T1000 (cell line): Measurements from ENCODE around the gene EEFSEC.
A peak's percentile ranks its signal among the peaks of the same experiment; 100 is the strongest.

ENCODE experiments used
- DNase-seq: peaks from one replicate; lab custom pipeline; 2025; ENCODE audit warnings: mixed read lengths; lab: John Stamatoyannopoulos, UW

Gene EEFSEC, protein sequence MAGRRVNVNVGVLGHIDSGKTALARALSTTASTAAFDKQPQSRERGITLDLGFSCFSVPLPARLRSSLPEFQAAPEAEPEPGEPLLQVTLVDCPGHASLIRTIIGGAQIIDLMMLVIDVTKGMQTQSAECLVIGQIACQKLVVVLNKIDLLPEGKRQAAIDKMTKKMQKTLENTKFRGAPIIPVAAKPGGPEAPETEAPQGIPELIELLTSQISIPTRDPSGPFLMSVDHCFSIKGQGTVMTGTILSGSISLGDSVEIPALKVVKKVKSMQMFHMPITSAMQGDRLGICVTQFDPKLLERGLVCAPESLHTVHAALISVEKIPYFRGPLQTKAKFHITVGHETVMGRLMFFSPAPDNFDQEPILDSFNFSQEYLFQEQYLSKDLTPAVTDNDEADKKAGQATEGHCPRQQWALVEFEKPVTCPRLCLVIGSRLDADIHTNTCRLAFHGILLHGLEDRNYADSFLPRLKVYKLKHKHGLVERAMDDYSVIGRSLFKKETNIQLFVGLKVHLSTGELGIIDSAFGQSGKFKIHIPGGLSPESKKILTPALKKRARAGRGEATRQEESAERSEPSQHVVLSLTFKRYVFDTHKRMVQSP

DNA sequence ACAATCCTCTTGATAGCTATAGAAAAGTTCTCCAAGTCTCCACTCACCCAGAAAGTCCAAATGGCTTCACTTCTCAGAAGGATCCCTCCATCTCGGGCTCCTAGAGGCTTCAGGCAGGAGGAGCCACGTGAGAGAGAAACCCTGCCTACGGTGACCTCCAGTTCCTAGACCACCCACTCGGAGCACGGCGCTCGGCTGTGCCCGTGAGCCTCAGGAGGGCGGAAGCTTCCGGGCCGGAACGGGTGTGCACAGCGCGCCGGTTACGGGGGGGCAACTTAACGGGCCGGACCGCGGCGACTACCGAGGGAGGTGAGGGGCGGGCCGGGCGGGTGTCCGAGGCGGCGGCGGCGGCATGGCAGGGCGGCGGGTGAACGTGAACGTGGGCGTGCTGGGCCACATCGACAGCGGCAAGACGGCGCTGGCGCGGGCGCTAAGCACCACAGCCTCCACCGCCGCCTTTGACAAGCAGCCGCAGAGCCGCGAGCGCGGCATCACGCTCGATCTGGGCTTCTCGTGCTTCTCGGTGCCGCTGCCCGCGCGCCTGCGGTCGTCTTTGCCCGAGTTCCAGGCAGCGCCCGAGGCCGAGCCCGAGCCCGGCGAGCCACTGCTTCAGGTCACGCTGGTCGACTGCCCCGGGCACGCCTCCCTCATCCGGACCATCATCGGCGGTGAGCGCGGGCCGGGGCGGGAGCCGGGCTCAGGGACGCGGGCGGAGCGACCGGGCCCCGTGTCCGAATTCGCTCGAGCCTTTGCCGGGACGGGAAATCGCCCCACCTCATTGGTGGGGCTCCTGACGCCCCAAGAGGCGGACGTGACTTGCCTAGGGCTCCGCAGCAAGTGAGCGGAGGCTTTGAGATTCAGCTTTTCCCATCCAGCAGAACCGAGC is at the start of gene EEFSEC:
EEFSEC (plus strand) TSS at position 326 of the 886 bp plus-strand sequence; CDS start at position 353, 27 bp downstream.
- DNase-seq = peak; percentile 85

DNA sequence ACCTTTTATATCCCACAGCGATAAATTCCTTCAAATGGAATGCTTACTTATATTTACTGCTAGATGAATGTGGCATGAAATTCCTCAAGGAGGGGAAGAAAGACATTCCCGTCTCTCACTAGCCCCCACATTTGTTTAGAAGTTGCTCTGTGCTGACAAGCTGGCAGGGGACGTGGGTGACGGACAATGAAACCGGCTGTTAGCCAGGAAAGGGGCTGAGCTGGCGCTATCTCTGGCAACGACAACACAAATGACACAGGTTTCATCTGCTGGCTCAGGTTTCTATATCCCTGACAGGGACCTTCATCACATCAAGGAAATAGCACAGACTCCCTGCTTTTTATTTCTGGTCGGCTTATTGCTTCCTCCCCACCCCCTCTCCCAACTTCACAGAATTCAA is 45.4 kb upstream of the EEFSEC start:
- DNase-seq = no peak

DNA sequence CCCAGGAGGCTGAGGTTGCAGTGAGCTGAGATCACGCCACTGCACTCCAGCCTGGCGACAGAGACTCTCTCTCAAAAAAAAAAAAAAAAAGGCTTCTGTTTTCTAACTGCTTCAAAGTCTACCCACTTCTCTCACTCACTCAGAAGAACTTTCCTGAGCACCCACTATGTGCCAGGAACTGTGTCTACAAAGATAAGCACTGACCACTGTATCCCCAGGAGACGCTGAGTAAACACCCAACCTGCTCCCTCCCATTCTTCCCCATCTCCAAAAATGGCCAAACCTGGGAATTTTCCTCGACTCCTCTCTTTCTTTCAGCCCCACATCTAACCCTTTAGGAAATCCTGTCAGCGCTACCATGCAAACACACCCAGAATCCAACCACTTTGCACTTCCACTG is 42.1 kb upstream of the EEFSEC start:
- DNase-seq = no peak

DNA sequence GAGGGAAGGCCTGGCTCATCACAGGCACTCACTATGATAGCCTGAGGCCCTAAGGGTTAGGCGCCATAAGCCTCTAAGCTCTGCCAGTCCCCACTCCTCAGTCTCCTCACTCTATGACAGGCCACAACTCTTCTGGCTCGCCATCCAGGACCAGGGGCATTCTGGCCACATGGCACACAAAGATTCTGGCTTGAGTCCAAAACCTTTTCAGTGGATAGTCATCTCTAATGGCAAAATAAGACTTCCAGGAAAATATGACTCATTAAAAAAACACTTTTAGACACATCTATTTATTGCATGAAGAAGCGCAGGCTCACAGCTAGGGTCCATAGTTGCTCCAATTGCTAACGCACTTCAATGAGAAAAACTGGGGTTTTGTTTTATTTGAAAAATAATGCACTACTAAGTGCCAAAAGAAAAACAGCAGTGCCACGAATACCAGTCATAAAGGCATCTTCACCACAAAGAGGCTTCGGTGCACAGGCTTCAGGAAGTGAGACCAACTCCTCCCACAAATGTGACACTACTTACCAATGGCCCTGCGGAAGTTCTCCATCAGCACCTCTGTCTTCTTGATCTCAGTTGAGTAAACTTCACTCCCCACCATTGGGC is 40.8 kb upstream of the EEFSEC start:
- DNase-seq = peak; percentile 54

DNA sequence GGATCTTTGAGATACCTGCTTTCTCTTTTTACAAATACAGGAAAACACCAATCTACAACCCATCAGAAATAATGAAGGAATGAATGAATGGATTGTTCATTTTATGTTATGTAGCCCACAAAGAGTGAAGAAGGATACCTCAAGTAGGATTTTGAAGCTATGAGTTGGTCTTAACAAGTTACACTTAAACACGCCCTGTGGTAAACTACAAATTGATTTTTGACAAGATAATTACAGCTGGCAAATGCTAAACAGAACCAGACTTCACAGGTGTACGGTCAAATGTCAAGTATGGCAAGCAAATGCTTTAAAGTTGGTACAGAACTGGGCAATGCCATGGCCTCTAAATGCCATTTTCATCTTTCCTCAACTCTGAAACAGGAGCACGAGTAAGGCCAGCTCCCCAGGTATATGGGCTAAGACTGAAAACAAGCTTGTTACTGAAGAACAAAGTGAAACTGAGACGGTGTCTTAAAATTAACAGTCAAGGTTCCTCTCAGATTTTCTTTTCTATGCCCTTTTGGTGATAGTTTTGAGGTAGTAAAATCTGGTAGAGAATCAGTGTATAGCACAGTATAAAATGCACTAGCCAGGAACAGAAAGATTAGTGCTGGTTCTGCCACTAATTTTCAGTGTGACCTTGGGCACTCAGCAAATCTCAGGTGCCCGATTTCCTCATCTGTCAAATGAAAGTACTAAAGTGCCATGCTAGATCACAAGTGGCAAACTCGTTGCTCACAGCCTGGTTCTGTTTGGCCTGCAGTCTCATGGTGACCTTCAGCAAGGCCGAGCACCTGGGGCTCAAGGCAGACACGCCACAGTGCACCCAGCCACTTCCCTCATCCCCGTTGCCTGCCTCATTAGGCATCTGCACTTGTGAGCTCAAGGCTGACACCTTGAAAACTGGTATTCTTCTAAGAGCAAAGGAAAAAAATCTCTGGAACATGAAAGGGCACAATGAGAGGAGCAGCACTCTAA is 39.2 kb upstream of the EEFSEC start:
- no peak for DNase-seq

DNA sequence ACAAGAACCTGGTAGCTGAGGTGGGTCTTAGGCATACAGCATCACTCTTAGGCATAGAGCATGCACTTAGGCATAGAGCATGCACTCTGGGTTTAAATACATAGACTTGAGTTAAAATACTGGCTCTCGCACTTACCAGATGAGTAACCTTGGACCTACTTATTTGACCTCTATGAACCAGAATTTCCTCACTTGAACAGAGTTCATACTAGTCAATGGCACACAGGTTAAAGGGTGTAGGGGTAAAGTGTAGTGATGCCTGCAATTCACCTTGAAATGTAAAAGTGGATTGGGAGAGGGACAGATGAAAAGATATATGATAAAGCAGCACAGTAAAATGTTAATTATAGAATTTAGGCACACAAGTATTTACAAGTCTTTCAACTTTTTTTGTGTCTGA is 31.3 kb upstream of the EEFSEC start:
- DNase-seq = no peak

DNA sequence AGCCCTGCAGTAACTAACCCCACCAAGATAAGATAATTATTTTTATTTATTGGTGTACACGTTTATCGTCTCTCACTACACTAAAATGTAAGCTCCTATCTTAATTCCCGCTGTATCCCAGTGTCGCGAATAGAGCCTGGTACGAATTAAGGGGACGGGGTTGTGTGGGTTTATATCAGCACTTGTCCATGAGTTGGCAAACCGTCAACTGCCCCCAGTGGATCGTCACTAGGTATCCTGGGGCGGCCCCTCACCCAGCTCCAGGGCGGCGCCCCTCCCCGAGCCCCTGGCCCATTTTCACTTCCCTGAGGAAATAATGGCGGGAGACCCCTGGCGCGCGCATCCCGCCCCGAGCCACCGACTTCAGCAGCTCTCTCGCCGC is 30.1 kb upstream of the EEFSEC start:
- DNase-seq = no peak

DNA sequence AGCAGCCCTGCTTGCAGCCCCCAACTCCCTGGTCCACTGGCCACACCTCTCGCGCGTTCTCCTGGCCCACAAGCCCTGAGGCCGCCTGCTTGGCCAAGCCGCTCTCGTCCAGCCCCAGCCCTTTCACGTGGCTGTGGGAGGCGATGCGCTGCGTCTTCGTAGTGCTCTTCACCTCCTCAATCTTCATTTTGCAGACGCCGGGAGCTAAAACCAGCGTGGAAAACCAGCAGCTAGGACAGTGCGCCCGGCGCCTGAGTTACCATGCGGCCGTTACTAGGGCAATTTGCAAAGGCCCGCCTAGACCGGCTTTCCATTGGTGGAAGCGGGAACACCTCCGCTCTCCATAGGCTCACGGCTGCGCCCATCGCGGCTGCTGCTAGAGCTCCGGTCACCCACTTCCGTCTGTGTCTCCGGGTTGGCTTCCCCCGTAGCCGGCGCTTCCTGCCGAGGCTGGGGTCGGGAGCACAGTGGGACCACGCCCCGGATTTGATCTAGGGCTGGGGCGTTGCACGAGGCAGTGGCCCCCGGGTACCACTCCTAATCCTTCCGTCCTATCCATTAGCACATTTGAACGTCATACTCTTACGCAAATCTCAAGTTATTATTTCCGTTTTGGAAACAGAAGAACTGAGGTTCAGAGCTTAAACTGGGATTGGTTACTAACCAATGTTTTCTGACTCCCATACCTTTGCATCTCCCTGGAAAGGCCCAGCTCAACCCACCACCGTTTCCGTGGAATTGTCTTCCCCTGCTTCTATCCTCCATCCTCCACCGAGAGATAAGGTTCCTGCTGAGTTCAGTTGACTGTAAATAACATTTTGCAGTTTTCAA is 29.5 kb upstream of the EEFSEC start, which contains the start of gene RUVBL1:
RUVBL1 (minus strand) TSS at position 275 of the 831 bp plus-strand sequence; CDS start at position 187, 88 bp downstream.
- peak; percentile 95 for DNase-seq

DNA sequence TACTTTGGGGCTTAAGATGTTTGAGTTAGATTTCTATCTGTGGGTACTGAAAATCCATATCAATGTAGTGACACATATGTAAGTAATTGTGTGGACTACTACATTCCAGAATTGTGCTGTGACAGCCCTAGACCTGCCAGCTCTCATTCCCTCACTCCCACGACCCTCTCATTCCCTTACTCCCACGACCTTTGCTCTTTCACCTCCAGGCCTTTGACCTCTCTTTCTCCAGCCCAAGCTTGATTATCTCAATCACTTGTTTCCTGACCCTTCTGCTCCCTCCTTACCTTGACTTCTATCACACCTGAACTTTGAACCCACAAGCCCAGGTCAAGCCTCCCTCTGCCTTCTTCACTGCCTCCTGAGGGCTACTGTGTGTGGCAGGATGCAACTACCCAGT is 26.0 kb upstream of the EEFSEC start:
- no peak for DNase-seq

DNA sequence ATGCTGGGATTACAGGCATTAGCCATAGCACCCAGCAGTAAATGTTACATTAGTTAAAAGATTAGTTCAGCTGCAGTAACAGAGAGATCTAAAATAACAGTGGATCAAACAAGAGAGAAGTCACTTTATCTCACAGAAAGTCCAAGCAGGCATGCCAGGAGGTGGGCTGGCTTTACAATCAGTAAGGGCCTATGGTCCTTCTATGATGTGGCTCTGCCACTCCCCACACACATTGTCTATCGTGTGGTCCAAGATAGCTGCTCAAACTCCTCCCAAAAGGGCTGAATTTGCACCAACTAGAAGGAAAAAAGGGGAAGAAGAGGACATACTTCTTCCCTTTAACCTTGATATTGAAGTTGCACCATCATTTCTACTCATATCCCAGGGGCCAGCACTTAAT is 25.0 kb upstream of the EEFSEC start:
- no peak for DNase-seq

DNA sequence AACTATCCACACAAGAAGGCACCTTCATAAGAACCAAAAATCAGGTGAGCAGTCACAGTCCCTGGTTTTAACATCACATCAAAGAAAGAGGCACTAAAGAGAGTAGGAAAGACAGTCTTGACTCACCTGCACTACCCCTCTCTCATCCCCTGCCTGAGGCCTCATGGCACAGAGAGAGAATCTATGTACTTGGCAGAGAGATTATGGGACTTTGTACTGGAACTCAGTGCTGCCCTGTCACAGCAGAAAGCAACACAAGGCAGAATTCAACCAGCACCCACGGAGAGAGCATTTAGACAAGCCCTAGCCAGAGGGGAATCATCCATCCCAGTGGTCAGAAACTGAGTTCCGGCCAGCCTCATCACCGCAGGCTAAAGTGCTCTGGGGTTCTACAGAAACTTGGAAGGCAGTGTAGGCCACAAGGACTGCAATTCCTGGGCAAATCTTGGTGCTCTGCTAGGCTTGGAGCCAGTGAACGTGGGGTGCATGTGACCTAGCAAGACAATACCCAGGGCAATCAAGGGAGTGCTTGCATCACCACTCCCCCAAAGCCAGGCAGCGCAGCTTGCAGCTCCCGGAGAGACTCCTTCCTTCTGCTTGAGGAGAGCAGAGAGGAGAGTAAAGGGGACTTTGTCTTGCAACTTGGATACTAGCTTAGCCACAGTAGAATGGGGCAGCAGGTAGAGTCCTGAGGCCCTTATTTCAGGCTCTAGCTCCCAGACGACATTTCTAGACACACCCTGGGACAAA is 21.2 kb upstream of the EEFSEC start:
- DNase-seq = no peak

DNA sequence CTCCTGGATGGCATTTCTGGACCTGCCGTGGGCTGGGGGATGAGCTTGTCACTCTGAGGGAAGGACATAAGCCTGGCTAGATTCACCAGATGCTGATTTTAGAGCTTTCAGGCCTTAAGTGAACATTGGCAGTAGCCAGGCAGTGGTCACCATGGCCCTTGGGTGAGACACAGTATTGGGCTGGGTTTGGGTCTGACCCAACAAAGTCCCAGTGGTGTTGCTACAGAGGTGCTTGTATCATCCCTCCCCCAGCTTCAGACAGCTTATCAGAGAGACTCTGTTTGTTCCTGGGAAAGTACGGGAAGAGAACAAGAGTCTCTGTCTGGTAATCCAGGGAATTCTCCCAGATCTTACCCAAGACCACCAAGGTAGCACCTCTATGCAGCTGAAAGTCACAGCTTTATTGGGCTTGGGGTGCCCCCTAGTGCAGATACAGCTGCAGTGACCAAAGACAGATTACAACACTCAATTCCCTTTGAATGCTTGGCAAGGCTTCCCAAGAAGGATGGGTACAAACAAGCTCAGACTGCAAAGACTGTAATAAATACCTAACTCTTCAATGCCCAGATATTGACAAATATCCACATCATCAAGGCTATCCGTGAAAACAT is 19.9 kb upstream of the EEFSEC start:
- DNase-seq = peak; percentile 2

DNA sequence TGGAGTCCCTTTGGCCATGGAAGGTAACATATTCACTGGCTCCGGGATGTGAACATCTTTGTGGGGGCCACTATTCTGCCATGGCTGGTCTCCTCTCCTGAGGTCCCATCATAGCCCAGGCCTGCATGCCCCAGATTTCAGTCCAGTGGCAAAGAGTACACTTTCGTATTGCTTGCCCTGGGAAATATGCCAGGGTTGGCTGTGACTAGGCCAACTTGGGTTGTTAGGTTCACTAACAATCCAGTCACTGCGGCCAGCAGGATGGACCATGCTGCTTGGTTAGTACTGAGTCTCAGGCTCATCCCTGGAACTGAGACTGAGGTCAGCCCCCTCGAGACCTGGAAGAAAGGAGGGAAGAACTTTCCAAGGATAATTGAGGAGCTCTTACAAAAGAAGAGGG is 9.8 kb upstream of the EEFSEC start:
- DNase-seq = no peak

DNA sequence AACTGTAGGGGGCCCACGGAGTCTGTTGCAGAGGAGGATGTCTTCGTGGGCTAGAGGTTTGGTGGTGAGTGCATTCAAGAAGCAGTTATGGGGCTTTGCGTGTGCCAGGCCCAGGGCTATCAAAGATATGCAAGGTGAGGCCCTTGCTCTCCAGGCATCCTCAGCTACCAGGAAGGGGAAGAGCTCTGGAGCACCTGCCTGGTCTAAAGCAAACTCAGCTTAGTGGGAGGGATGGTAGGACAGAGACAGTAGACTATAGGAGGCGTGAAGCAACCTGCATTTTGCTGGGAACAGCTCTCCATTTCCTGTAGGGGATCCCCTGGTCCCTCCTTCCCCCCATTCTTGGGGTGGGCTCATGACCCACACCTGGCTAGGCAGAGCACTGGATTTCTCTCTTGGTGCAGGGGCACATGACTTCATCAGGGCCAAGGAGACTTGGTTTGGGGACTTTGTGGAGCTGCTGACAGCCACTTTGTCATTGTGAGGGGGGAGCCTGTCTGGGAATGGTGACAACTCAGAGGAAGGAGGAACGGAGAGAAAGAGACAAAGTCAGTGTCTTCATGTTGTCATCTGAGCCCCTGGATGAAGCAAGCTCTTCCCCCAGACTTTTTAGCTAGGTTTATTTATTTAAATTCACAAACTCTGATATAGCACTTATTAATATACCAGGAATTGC is 8.6 kb upstream of the EEFSEC start:
- no peak for DNase-seq

DNA sequence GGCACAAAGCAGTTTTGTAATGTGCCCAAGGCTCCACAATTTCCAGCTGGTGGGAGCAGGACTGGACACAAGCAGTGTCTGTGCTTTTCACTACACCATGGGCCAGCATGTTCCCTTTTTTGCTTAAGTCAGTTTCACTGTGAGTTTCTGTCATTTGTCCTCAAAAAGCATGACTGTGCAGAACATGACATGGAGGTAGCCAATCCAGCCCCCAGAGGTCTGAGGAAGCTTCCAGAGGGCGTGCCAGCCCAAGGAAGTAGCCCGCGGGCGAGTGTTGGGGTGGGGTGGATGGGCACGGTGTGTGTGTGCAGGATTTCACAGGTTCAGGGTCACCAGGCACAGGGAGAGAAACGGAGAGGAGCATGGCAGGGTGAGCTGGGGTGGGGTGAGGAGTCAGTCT is 8.0 kb upstream of the EEFSEC start:
- no peak for DNase-seq

DNA sequence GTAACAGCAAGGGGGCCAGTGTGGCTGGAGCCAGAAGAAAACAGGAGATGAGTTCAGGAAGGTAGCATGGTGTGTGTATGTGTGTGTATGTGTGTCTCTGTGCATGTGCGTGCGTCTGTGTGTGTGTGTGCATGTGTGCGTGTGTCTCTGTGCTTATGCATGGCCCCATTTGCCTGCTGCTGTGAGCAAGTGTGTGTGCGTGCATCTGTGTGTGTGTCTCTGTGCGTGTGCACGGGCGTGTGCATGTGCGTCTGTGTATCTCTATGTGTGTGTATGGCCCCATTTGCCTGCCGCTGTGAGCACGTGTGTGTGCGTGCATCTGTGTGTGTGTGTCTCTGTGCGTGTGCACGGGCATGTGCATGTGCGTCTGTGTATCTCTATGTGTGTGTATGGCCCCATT is 7.1 kb upstream of the EEFSEC start:
- no peak for DNase-seq

DNA sequence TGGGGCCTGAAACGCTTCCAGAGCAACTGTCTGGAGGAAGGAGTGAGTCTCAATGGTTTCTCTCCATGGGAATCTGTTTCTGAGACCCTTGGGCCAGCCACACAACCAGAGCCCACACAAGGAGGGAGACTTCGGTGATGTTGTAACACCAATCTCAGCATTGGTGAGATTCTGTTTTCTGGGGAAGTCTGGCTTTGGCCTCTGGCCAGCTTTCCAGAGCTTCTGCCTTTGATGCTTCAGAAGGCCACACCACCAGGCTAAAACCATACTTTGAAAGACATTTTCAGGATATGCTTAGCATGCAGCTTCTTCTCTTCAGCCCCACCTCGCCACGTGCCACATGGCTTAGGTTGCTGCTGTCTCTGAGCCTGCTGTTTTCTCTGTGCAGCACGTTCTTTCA is 3.6 kb upstream of the EEFSEC start:
- DNase-seq = no peak

DNA sequence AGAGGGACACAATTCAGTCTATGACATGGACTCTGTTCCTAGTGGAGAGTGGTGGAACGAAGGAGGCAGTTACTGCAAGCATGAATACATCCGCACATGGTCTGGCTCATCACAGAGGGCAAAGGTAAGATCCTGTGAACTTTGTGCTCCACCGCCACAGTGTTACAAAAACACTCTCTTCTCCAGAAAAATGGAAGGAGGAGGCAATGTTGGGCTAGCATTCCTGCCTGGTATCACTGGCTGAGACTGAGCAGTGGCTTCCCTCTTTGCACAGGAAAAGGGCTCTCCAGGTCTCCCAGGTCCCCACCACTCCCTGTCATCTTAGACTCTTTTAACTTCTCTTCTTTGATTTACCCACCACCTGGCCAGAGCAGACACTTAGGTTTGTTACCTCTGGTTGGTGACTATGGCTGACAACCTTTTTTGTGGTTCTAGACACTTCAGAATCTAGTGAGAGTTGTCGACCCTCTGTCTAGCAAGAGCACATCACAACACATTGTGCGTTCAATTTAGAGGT is 1.5 kb upstream of the EEFSEC start:
- no peak for DNase-seq
